DND-41 (cell line): ENCODE results near the gene PRSS33.

Source experiments
- ATAC-seq: fragments of 200-7000 bp; cut with Tn5 transposase; 3 replicates; pipeline ENCODE4 v1.9.1; 2021; ENCODE audit warnings: low read depth; ENCODE audit not compliant: insufficient read depth
- DNase-seq: peaks from one replicate; pipeline ENCODE4 v3.0.0-alpha.2; 2020
- H2AFZ ChIP-seq: 2 replicates; pipeline ENCODE4 v1.6.0; 2012; ENCODE audit warnings: low read depth, low read length
- H3K27ac ChIP-seq: 2 replicates; pipeline ENCODE4 v1.5.1; 2012; ENCODE audit warnings: low read length, inconsistent platforms
- H3K27me3 ChIP-seq: fragments of 200-600 bp; sonication (generic); 2 replicates; pipeline ENCODE4 v1.6.0; 2012; ENCODE audit warnings: low read length, mild to moderate bottlenecking, inconsistent platforms; ENCODE audit not compliant: insufficient read depth, poor library complexity
- H3K36me3 ChIP-seq: 2 replicates; pipeline ENCODE4 v1.5.1; 2012; ENCODE audit warnings: low read length, inconsistent platforms; ENCODE audit not compliant: insufficient read depth
- H3K4me1 ChIP-seq: 2 replicates; pipeline ENCODE4 v1.5.1; 2012; ENCODE audit warnings: mild to moderate bottlenecking, low read length; ENCODE audit not compliant: insufficient read depth
- H3K4me2 ChIP-seq: 2 replicates; pipeline ENCODE4 v1.6.0; 2012; ENCODE audit warnings: mild to moderate bottlenecking, moderate library complexity, low read length, inconsistent platforms; ENCODE audit not compliant: insufficient read depth
- H3K4me3 ChIP-seq, 2 experiments: fragments of 200-600 bp in 1 of 2; shearing (Covaris generic) in 1 of 2; 2 replicates each; pipeline ENCODE4 v1.5.1; 2012 to 2016; ENCODE audit warnings: inconsistent platforms in 2 of 2, low read length in 2 of 2, mild to moderate bottlenecking in 2 of 2, low read depth in 1 of 2, moderate library complexity in 1 of 2
- H3K79me2 ChIP-seq: 2 replicates; pipeline ENCODE4 v1.6.0; 2012; ENCODE audit warnings: low read length, inconsistent platforms; ENCODE audit not compliant: insufficient read depth
- H3K9ac ChIP-seq: 2 replicates; pipeline ENCODE4 v1.6.0; 2012; ENCODE audit warnings: low read depth, mild to moderate bottlenecking, inconsistent platforms, low read length, moderate library complexity
- H3K9me3 ChIP-seq: 2 replicates; pipeline ENCODE4 v1.5.1; 2012; ENCODE audit warnings: low read length, moderate library complexity, mild to moderate bottlenecking, inconsistent platforms; ENCODE audit not compliant: insufficient read depth, severe bottlenecking
- H4K20me1 ChIP-seq: 2 replicates; pipeline ENCODE4 v1.6.0; 2012; ENCODE audit warnings: low read length; ENCODE audit not compliant: insufficient read depth
- CTCF ChIP-seq: IDR thresholded peaks from 2 replicates; pipeline ENCODE4 v1.5.1; 2012; ENCODE audit warnings: borderline replicate concordance, low read length, moderate library complexity, mild to moderate bottlenecking; ENCODE audit not compliant: poor library complexity, severe bottlenecking; ENCODE audit errors: extremely low read depth
- EZH2 ChIP-seq: IDR thresholded peaks from 3 replicates; pipeline ENCODE4 v1.6.1; 2012; ENCODE audit warnings: borderline replicate concordance, low read depth, mild to moderate bottlenecking, moderate library complexity, low read length, inconsistent platforms; ENCODE audit not compliant: severe bottlenecking

PRSS33 gene

GRCh38 chr16:2779151-2779920 is 8.0 kb downstream of the PRSS33 start:
- Histone ChIP-seq H3K27me3 (no peaks in the 10 kb centered on the region), H3K9me3 (no peaks in the 10 kb centered on the region), H3K4me1 (peaks cover 31% of the 10 kb centered on the region), H3K36me3 (peaks cover 12% of the 10 kb centered on the region), H4K20me1 (peaks cover 20% of the 10 kb centered on the region), H3K4me3 (peak overlapping the region in 1 of 2 experiments; percentile 86; a peak in 1 of 4 replicates), H3K9ac (no peak overlapping the region), H2AFZ (no peak overlapping the region), H3K27ac (no peak overlapping the region), H3K79me2 (peaks cover 40% of the 10 kb centered on the region), H3K4me2 (peak overlapping the region; percentile 92)
- no peak for TF ChIP-seq CTCF
- no peak for TF ChIP-seq EZH2
- DNase-seq (no peak), ATAC-seq (no peak)

DNA sequence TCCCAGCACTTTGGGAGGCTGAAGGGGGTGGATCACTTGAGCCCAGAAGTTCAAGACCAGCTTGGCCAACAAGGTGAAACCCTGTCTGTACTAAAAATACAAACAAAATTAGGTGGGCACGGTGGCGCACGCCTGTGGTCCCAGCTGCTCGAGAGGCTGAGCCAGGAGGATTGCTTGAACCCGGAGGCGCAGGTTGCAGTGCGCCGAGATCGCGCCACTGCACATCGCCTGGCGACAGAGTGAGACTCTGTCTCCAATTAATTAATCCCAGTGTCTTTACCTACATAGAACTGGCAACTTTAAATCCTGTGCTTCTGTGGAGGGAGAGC is 8.8 kb downstream of the PRSS33 start:
- Histone ChIP-seq H3K9me3 (no peaks in the 10 kb centered on the region), H3K27ac (peak overlapping the region; percentile 98), H3K9ac (peak overlapping the region; percentile 99), H3K27me3 (no peaks in the 10 kb centered on the region), H3K4me3 (peak overlapping the region; percentile 64 to 86; a peak in 3 of 4 replicates), H3K4me1 (peaks cover 34% of the 10 kb centered on the region), H4K20me1 (peaks cover 24% of the 10 kb centered on the region), H3K79me2 (peaks cover 46% of the 10 kb centered on the region), H3K4me2 (peak overlapping the region; percentile 92), H2AFZ (no peak overlapping the region), H3K36me3 (peaks cover 20% of the 10 kb centered on the region)
- ATAC-seq (no peak), DNase-seq (no peak)
- TF ChIP-seq EZH2, result no peak
- no peak for TF ChIP-seq CTCF

- DNase-seq (peak; percentile 54), ATAC-seq (peak; percentile 46)
- Histone ChIP-seq H3K9me3 (no peaks in the 10 kb centered on the region), H3K27me3 (no peaks in the 10 kb centered on the region), H3K27ac (peak overlapping the region; percentile 98), H3K4me3 (peak overlapping the region; percentile 64 to 86), H3K9ac (peak overlapping the region; percentile 99), H3K79me2 (peaks cover 50% of the 10 kb centered on the region), H4K20me1 (peaks cover 27% of the 10 kb centered on the region), H3K4me1 (peaks cover 34% of the 10 kb centered on the region), H3K36me3 (peaks cover 25% of the 10 kb centered on the region), H2AFZ (peak overlapping the region; percentile 94), H3K4me2 (peak overlapping the region; percentile 92)
- TF ChIP-seq CTCF (no peak), EZH2 (no peak)
These were observed 9.3 kb downstream of the PRSS33 start for GRCh38 chr16:2777903-2778629.
